HCT116 (cell line): Measurements from ENCODE around the gene GPS1. TPM values are rescaled to one million over a fixed set of nuclear protein-coding genes. Genes with fewer than 3 reads are reported as not detected.

ENCODE experiments used
- ATAC-seq: fragments of 200-7000 bp; cut with Tn5 transposase; 2 replicates; pipeline ENCODE4 v1.9.1; 2020; ENCODE audit warnings: mild to moderate bottlenecking, moderate library complexity
- BruUV-seq: library from RNA; stranded (reverse); fragments of 400-500 nt; replicated peaks from 2 replicates; lab custom pipeline; 2021; lab: Mats Ljungman, UMichigan
- CTCF ChIA-PET: fragments of 300-600 bp; sonication (Branson Sonifier 250); formaldehyde crosslinking; loops from one replicate; lab custom pipeline; 2021; ENCODE audit warnings: antibody characterized with exemption; lab: Charles Lee
- POLR2A ChIA-PET: fragments of 300-600, 350-600 bp; sonication (Branson Sonifier 250); formaldehyde crosslinking; loops from one replicate; lab custom pipeline; 2021; ENCODE audit warnings: antibody characterized with exemption; lab: Charles Lee
- RAD21 ChIA-PET, 2 experiments: fragments of 300-600 bp; sonication (Branson Sonifier 250); formaldehyde crosslinking; loops; one replicate each; lab custom pipeline; 2023; ENCODE audit warnings: low total read pairs in 2 of 2; ENCODE audit not compliant: uncharacterized antibody in 2 of 2, unreplicated experiment in 2 of 2, low non-redundant PET in 1 of 2; lab: Charles Lee
- DNase-seq: peaks from one replicate; pipeline ENCODE4 v3.0.0-alpha.2; 2010; ENCODE audit warnings: low read depth, low spot score
- H2AFZ ChIP-seq: fragments of 200-600 bp; shearing (Covaris generic), sonication (generic); 2 replicates; pipeline ENCODE4 v1.6.1; 2017; ENCODE audit warnings: low read depth, mixed run types, mixed read lengths, antibody characterized with exemption, low read length; ENCODE audit not compliant: poor library complexity, severe bottlenecking
- H3K27ac ChIP-seq: 2 replicates; pipeline ENCODE4 v1.5.1; 2012; ENCODE audit warnings: low read depth, low read length
- H3K27me3 ChIP-seq: fragments of 200-600 bp; sonication (generic); 2 replicates; pipeline ENCODE4 v1.6.1; 2016; ENCODE audit warnings: mixed run types, low read length, mixed read lengths; ENCODE audit not compliant: insufficient read depth
- H3K36me3 ChIP-seq, 2 experiments: fragments of 200-500 bp in 1 of 2; fragments of 200-600 bp in 1 of 2; sonication (Bioruptor generic) in 1 of 2; sonication (generic) in 1 of 2; 2 replicates each; pipeline versions ENCODE4 v1.5.1 to v1.6.1; 2014 to 2016; ENCODE audit warnings: low read length in 2 of 2, inconsistent platforms in 1 of 2, mixed read lengths in 1 of 2, mixed run types in 1 of 2; ENCODE audit not compliant: insufficient read depth in 2 of 2, control insufficient read depth in 1 of 2
- H3K4me1 ChIP-seq, 2 experiments: fragments of 200-600 bp in 1 of 2; sonication (generic) in 1 of 2; 2 replicates each; pipeline versions ENCODE4 v1.5.1 to v1.6.1; 2012 to 2017; ENCODE audit warnings: low read length in 2 of 2, inconsistent platforms in 1 of 2, mild to moderate bottlenecking in 1 of 2, mixed read lengths in 1 of 2, mixed run types in 1 of 2, moderate library complexity in 1 of 2; ENCODE audit not compliant: insufficient read depth in 2 of 2, control insufficient read depth in 1 of 2
- H3K4me2 ChIP-seq: fragments of 200-600 bp; sonication (generic); 2 replicates; pipeline ENCODE4 v1.6.1; 2017; ENCODE audit warnings: mixed run types, low read length, mixed read lengths
- H3K4me3 ChIP-seq, 2 experiments: fragments of 200-600 bp in 1 of 2; sonication (generic) in 1 of 2; replicated peaks in 1 of 2; 2 replicates each; pipeline ENCODE4 v1.5.1; 2011 to 2016; ENCODE audit warnings: low read length in 2 of 2, control low read depth in 1 of 2, low read depth in 1 of 2, mild to moderate bottlenecking in 1 of 2, mixed read lengths in 1 of 2, mixed run types in 1 of 2
- H3K79me2 ChIP-seq: fragments of 200-600 bp; sonication (generic); 2 replicates; pipeline ENCODE4 v1.6.1; 2017; ENCODE audit warnings: mild to moderate bottlenecking, mixed run types, low read length, moderate library complexity, mixed read lengths; ENCODE audit not compliant: insufficient read depth
- H3K9ac ChIP-seq: fragments of 200-600 bp; sonication (generic); 2 replicates; pipeline ENCODE4 v1.6.1; 2016; ENCODE audit warnings: low read length, mixed read lengths
- H3K9me2 ChIP-seq: fragments of 200-600 bp; sonication (generic), shearing (Covaris generic); 2 replicates; pipeline ENCODE4 v1.6.1; 2017; ENCODE audit warnings: mixed run types, mild to moderate bottlenecking, moderate library complexity; ENCODE audit not compliant: insufficient read depth
- H3K9me3 ChIP-seq, 2 experiments: fragments of 200-500 bp in 1 of 2; fragments of 200-600 bp in 1 of 2; sonication (Bioruptor generic) in 1 of 2; sonication (generic) in 1 of 2; 2 replicates each; pipeline ENCODE4 v1.6.1; 2014 to 2017; ENCODE audit warnings: low read length in 2 of 2, mixed read lengths in 2 of 2, inconsistent platforms in 1 of 2, low read depth in 1 of 2, mild to moderate bottlenecking in 1 of 2, mixed run types in 1 of 2, moderate library complexity in 1 of 2; ENCODE audit not compliant: control insufficient read depth in 1 of 2, insufficient read depth in 1 of 2
- H4K20me1 ChIP-seq: fragments of 200-600 bp; sonication (generic), shearing (Covaris generic); 2 replicates; pipeline ENCODE4 v1.6.1; 2017; ENCODE audit warnings: mixed run types, mild to moderate bottlenecking, moderate library complexity; ENCODE audit not compliant: insufficient read depth
- ATF3 ChIP-seq: IDR thresholded peaks from 2 replicates; pipeline ENCODE4 v1.6.1; 2012
- CEBPB ChIP-seq: IDR thresholded peaks from 2 replicates; pipeline ENCODE4 v1.6.1; 2012; ENCODE audit warnings: low read depth
- CTCF ChIP-seq, 3 experiments: fragments of 200-600 bp in 1 of 3; sonication (generic) in 1 of 3; IDR thresholded peaks in 2 of 3; conservative IDR thresholded peaks in 1 of 3; 2 replicates each; pipeline ENCODE4 v1.5.1; 2012 to 2017; ENCODE audit warnings: low read depth in 2 of 3, low read length in 2 of 3, antibody characterized with exemption in 1 of 3, borderline replicate concordance in 1 of 3, control low read depth in 1 of 3, mild to moderate bottlenecking in 1 of 3, mixed read lengths in 1 of 3, mixed run types in 1 of 3, moderate library complexity in 1 of 3; ENCODE audit not compliant: insufficient read depth in 1 of 3
- EGR1 ChIP-seq: IDR thresholded peaks from 2 replicates; pipeline ENCODE4 v1.6.1; 2012; ENCODE audit warnings: low read depth
- ELF1 ChIP-seq: IDR thresholded peaks from 2 replicates; pipeline ENCODE4 v1.6.1; 2012; ENCODE audit warnings: low read depth, borderline replicate concordance
- EZH2phosphoT487 ChIP-seq: fragments of 200-600 bp; IDR thresholded peaks from 2 replicates; pipeline ENCODE4 v1.6.1; 2018; ENCODE audit warnings: antibody characterized with exemption, borderline replicate concordance
- JUND ChIP-seq: IDR thresholded peaks from 2 replicates; pipeline ENCODE4 v1.6.1; 2012
- MAX ChIP-seq: IDR thresholded peaks from 2 replicates; pipeline ENCODE4 v1.6.1; 2012
- POLR2A ChIP-seq: IDR thresholded peaks from 2 replicates; pipeline ENCODE4 v1.7.0; 2011; ENCODE audit warnings: borderline replicate concordance; ENCODE audit not compliant: insufficient read depth, insufficient read length; ENCODE audit errors: extremely low read depth
- POLR2AphosphoS5 ChIP-seq: IDR thresholded peaks from 2 replicates; pipeline ENCODE4 v1.6.1; 2011; ENCODE audit warnings: mild to moderate bottlenecking, low read depth, low read length, moderate library complexity
- RAD21 ChIP-seq: IDR thresholded peaks from 2 replicates; pipeline ENCODE4 v1.6.1; 2012; ENCODE audit warnings: low read depth, mild to moderate bottlenecking
- ZBTB33 ChIP-seq: IDR thresholded peaks from 2 replicates; pipeline ENCODE4 v1.6.1; 2011; ENCODE audit warnings: mild to moderate bottlenecking, low read length, moderate library complexity; ENCODE audit not compliant: insufficient replicate concordance; ENCODE audit errors: extremely low read depth
- ZFX ChIP-seq: fragments of 450-650 bp; IDR thresholded peaks from 2 replicates; pipeline ENCODE4 v1.6.1; 2017
- ZNF274 ChIP-seq: fragments of 200-500 bp; sonication (Bioruptor generic); IDR thresholded peaks from 2 replicates; pipeline ENCODE4 v1.6.1; 2014; ENCODE audit warnings: mild to moderate bottlenecking, low read depth, low read length, inconsistent platforms
- intact Hi-C: fragments of 100-400 bp; cut with micrococcal nuclease; formaldehyde crosslinking; loops from 2 replicates; pipeline ENCODE4 v1.10.0; 2022
- total RNA-seq: library from RNA; stranded (reverse); gene quantifications from one replicate; pipeline ENCODE4 v1.2.1, GENCODE V29; 2021; ENCODE audit not compliant: unreplicated experiment

GPS1 gene
- total RNA-seq, 1 experiment from 2014 or later, result 205 TPM

- intact Hi-C loops, result no loop called here
- H3K9ac ChIP-seq, result no peak overlapping the region
- H4K20me1 ChIP-seq, result no peaks in the 10 kb centered on the region
- H3K4me3 ChIP-seq, result no peak overlapping the region
- no TSS peak for BruUV-seq
- DNase-seq, result no peak
- no peak overlapping the region; the same call in 1 of the 2 replicates for H3K27ac ChIP-seq
- no peaks in the 10 kb centered on the region for H3K9me2 ChIP-seq
- H3K4me1 ChIP-seq, result peaks cover 28 to 35% of the 10 kb centered on the region in 2 experiments
- H2AFZ ChIP-seq, result no peak overlapping the region
- no peaks in the 10 kb centered on the region for H3K27me3 ChIP-seq
- ATAC-seq, result no peak
- no peak for TF ChIP-seq ATF3
- TF ChIP-seq ELF1, result no peak
- TF ChIP-seq, all 23 proteins: peak for 0
- Histone ChIP-seq H3K4me2 (no peak overlapping the region), H3K36me3 (no peaks in the 10 kb centered on the region), H3K9me3 (no peaks in the 10 kb centered on the region), H3K79me2 (no peaks in the 10 kb centered on the region)
- RAD21 ChIA-PET, result no interaction called here
- POLR2A ChIA-PET, result no interaction called here
- CTCF ChIA-PET, result no interaction called here
These were observed 44.5 kb upstream of the GPS1 start for GRCh38 chr17:82007228-82007494.

GRCh38 chr17:82007495-82008257 is 44.0 kb upstream of the GPS1 start:
- ATAC-seq, result no peak

More at GRCh38 chr17:82007495-82008257, 44.0 kb upstream of the GPS1 start:
- RAD21 ChIA-PET, result no interaction called here
- no peaks in the 10 kb centered on the region for H3K36me3 ChIP-seq
- H3K9ac ChIP-seq, result no peak overlapping the region
- POLR2A ChIA-PET, result no interaction called here
- H3K4me2 ChIP-seq, result no peak overlapping the region
- DNase-seq, result no peak
- CTCF ChIA-PET, result no interaction called here
- no peak overlapping the region for H2AFZ ChIP-seq
- no peaks in the 10 kb centered on the region for H4K20me1 ChIP-seq
- no peak for TF ChIP-seq ZBTB33
- no peak for TF ChIP-seq MAX
- no peak for TF ChIP-seq POLR2A
- no peak for TF ChIP-seq ZNF274
- TF ChIP-seq RAD21, result no peak
- TF ChIP-seq EGR1, result no peak
- no peak for TF ChIP-seq JUND
- TF ChIP-seq EZH2phosphoT487, result no peak
- TF ChIP-seq ELF1, result no peak
- TF ChIP-seq POLR2AphosphoS5, result no peak
- no peak for TF ChIP-seq CEBPB
- TF ChIP-seq ZFX, result no peak
- TF ChIP-seq CTCF (IDR thresholded peaks at IDR 0.05 in 2 of 3, conservative IDR thresholded peaks at IDR 0.05 in 1 of 3; ENCODE audit: borderline replicate concordance in 1 of 3, insufficient read depth in 1 of 3, low read depth in 2 of 3, low read length in 2 of 3), result no peak
- no peaks in the 10 kb centered on the region for H3K79me2 ChIP-seq
- peaks cover 23 to 30% of the 10 kb centered on the region in 2 experiments for H3K4me1 ChIP-seq
- intact Hi-C loops, result no loop called here
- peak overlapping the region; percentile 5; the same call in 1 of the 2 replicates for H3K27ac ChIP-seq
- no peaks in the 10 kb centered on the region for H3K9me2 ChIP-seq
- no peaks in the 10 kb centered on the region for H3K27me3 ChIP-seq
- H3K9me3 ChIP-seq, result no peaks in the 10 kb centered on the region
- no peak overlapping the region for H3K4me3 ChIP-seq
- no TSS peak for BruUV-seq
